Measurements from ENCODE around the gene CNN3.
"Not testable (repeated sequence)": the region's sequence is repeated elsewhere in the genome, so short reads cannot be mapped to it uniquely, and the experiment has no call there.

Gene CNN3

GRCh38 chr1:94946886-94947285, 20.0 kb upstream of the CNN3 start:
- H3K4me3 Mint-ChIP-seq: no peak overlapping the region
- no peaks in the 10 kb centered on the region for H3K27me3 Mint-ChIP-seq (ENCODE audit: low read depth)
- TF ChIP-seq, protein P1, sequence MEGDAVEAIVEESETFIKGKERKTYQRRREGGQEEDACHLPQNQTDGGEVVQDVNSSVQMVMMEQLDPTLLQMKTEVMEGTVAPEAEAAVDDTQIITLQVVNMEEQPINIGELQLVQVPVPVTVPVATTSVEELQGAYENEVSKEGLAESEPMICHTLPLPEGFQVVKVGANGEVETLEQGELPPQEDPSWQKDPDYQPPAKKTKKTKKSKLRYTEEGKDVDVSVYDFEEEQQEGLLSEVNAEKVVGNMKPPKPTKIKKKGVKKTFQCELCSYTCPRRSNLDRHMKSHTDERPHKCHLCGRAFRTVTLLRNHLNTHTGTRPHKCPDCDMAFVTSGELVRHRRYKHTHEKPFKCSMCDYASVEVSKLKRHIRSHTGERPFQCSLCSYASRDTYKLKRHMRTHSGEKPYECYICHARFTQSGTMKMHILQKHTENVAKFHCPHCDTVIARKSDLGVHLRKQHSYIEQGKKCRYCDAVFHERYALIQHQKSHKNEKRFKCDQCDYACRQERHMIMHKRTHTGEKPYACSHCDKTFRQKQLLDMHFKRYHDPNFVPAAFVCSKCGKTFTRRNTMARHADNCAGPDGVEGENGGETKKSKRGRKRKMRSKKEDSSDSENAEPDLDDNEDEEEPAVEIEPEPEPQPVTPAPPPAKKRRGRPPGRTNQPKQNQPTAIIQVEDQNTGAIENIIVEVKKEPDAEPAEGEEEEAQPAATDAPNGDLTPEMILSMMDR (IDR thresholded peaks at IDR 0.05; ENCODE audit: unreplicated experiment in 3 of 3): no peak
- no peaks in the 10 kb centered on the region for H3K36me3 Mint-ChIP-seq (ENCODE audit: low read depth)
- no peaks in the 10 kb centered on the region for H3K9me3 Mint-ChIP-seq
- peaks cover 27% of the 10 kb centered on the region for H3K4me1 Mint-ChIP-seq
- H3K27ac Mint-ChIP-seq: peak overlapping the region in 2 of 3 experiments; percentile 72 to 78

- H3K27ac Mint-ChIP-seq: no peak overlapping the region
- H3K4me3 Mint-ChIP-seq: no peak overlapping the region
- H3K27me3 Mint-ChIP-seq (ENCODE audit: low read depth): no peaks in the 10 kb centered on the region
- TF ChIP-seq, protein P1 (IDR thresholded peaks at IDR 0.05; ENCODE audit: unreplicated experiment in 3 of 3): no peak
- H3K9me3 Mint-ChIP-seq: no peaks in the 10 kb centered on the region
- peaks cover 22% of the 10 kb centered on the region for H3K4me1 Mint-ChIP-seq
- no peaks in the 10 kb centered on the region for H3K36me3 Mint-ChIP-seq (ENCODE audit: low read depth)
Measured at GRCh38 chr1:94942171-94943128, 15.5 kb upstream of the CNN3 start.

- not testable (repeated sequence) for H3K4me3 Mint-ChIP-seq; H3K27me3 Mint-ChIP-seq (ENCODE audit: low read depth); H3K9me3 Mint-ChIP-seq; H3K36me3 Mint-ChIP-seq (ENCODE audit: low read depth); H3K27ac Mint-ChIP-seq
- peaks cover 20% of the 10 kb centered on the region for H3K4me1 Mint-ChIP-seq
Measured at GRCh38 chr1:94941480-94941879, 14.6 kb upstream of the CNN3 start.

DNA sequence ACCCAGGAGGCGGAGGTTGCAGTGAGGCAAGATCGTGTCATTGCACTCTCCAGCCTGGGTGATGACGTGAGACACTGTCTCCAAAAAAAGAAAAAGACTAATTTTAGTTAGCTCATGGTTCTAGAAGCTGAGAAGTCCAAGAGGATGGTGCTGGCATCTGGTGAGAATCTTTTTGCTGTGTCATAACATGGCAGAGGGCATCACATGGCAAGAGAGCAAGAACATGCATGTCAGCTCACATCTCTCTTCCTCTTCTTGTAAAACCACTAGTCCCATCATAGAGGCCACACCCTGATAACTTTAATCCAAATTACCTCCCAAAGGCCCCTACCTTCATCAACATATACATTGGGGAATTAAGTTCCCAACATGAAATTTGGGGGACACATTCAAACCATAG, 13.8 kb upstream of the CNN3 start:
- Mint-ChIP-seq H3K4me3 (no peak overlapping the region), H3K9me3 (no peaks in the 10 kb centered on the region), H3K27me3 (ENCODE audit: low read depth) (no peaks in the 10 kb centered on the region), H3K36me3 (ENCODE audit: low read depth) (no peaks in the 10 kb centered on the region), H3K4me1 (peaks cover 22% of the 10 kb centered on the region), H3K27ac (no peak overlapping the region)
- TF ChIP-seq, protein P1 (IDR thresholded peaks at IDR 0.05; ENCODE audit: unreplicated experiment in 3 of 3): no peak

- Mint-ChIP-seq H3K27ac (peak overlapping the region in 2 of 3 experiments; percentile 3 to 5), H3K36me3 (ENCODE audit: low read depth) (peaks cover 7% of the 10 kb centered on the region), H3K4me3 (no peak overlapping the region), H3K27me3 (ENCODE audit: low read depth) (no peaks in the 10 kb centered on the region), H3K4me1 (peaks cover 38% of the 10 kb centered on the region), H3K9me3 (no peaks in the 10 kb centered on the region)
- TF ChIP-seq, protein P1 (IDR thresholded peaks at IDR 0.05; ENCODE audit: unreplicated experiment in 3 of 3): no peak
Measured at GRCh38 chr1:94937820-94938219, 10.9 kb upstream of the CNN3 start.

DNA sequence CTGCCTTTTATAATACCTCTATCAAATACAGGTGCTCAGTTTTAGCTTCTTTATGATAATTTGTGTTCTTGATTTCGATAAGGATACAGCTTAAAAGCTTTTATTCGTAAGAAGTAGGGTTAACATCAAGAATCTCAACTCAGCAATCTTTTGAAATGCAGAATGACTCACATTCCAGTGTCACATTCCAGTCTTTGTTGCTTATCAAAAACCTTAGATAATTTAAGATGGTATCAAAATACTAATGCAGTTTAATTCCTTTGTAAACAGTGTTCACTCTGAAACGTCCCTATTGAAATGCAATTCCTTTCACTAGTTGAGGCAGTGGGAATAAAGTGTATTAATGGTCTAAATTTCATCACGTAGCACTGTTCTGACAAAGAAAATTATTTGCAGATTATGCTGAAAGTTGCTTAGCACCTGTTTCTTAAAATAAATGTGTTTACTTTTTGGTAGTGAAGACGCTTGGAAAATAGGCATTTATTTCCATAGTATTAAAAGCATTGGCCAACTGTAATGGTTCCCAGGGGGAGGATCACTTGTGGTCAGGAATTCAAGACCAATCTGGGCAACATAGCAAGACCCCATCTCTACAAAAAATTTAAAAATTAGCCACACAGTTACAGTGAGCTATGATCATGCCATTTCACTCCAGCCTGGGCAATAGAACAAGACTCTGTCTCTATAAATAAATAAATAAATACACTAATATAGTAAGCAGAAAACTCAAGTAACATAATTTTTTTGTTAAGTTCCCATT, 10.1 kb upstream of the CNN3 start:
- TF ChIP-seq, protein P1 (IDR thresholded peaks at IDR 0.05; ENCODE audit: unreplicated experiment in 3 of 3): no peak
- peaks cover 9% of the 10 kb centered on the region for H3K36me3 Mint-ChIP-seq (ENCODE audit: low read depth)
- H3K4me1 Mint-ChIP-seq: peaks cover 38% of the 10 kb centered on the region
- no peaks in the 10 kb centered on the region for H3K27me3 Mint-ChIP-seq (ENCODE audit: low read depth)
- no peak overlapping the region for H3K4me3 Mint-ChIP-seq
- peak overlapping the region in 2 of 3 experiments; percentile 83 to 90 for H3K27ac Mint-ChIP-seq
- H3K9me3 Mint-ChIP-seq: no peaks in the 10 kb centered on the region

Data from nephron (organoid).